ENCODE results near the gene RASSF3.
A peak's percentile ranks its signal among the peaks of the same experiment; 100 is the strongest.
"Not testable (repeated sequence)": the region's sequence is repeated elsewhere in the genome, so short reads cannot be mapped to it uniquely, and the experiment has no call there.

The RASSF3 gene, protein sequence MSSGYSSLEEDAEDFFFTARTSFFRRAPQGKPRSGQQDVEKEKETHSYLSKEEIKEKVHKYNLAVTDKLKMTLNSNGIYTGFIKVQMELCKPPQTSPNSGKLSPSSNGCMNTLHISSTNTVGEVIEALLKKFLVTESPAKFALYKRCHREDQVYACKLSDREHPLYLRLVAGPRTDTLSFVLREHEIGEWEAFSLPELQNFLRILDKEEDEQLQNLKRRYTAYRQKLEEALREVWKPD

DNA sequence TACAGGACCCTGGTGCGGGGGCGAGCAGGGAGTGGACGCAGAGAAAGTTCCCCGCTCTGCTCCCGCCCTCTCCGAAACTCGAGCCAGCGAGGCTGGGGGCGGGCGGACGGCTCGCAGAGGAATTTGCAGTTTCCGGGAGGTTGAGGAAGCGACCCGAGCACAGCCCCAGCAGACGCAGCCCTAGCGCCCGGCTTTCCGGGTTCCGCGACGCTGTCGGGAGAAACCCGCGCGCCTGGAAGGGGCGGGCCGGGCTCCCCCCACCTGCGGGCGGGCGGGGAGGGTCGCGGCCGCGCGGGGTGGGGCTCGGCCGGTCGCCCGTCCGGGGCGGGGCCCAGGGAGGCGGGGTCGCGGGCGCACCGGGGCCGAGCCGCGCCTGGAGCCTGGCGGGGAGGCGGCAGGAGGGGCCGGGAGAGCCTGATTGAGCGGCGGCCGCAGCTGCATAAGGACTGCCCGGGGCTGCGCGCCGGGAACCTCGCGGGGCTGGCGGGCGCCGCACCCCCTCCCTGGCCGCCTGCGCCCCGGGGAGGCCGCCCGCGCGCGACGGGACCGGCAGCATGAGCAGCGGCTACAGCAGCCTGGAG, at the start of gene RASSF3:
RASSF3 (plus strand) TSS at position 417 of the 581 bp plus-strand sequence; CDS start at position 555, 138 bp downstream.
- DNase-seq (ENCODE audit: low read depth) = peak; percentile 73

DNA sequence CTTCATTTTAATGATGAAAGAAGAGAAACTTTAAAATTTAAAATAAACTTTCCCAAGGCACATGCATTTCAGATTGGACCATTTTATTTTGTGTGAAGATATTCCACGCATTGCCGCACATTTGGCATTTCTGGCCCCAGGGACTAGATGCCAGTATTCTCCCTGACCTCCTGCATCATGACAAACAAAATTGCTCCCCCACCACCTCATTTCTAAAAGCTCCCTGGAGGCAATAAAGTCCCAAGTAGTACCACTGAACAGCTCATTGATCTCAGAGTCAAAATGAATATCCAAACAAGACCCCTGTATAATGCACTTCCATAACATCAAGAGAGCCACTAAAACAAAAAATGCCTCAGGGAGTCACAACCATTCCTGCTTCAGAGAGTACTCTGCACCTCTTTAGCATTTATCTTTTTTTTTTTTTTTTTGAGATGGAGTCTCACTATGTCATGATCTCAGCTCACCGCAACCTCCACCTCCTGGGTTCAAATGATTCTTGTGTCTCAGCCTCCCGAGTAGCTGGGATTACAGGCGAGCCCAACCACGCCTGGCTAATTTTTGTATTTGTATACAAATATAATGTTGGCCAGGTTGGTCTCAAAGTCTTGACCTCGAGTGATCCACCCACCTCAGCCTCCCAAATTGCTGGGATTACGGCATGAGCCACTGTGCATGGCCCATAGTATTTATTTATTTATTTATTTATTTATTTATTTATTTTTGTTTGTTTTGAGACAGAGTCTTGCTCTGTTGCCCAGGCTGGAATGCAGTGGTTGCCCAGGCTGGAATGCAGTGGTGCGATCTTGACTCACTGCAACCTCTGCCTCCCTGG, 48.8 kb upstream of the RASSF3 start:
- DNase-seq (ENCODE audit: low read depth) = no peak

DNA sequence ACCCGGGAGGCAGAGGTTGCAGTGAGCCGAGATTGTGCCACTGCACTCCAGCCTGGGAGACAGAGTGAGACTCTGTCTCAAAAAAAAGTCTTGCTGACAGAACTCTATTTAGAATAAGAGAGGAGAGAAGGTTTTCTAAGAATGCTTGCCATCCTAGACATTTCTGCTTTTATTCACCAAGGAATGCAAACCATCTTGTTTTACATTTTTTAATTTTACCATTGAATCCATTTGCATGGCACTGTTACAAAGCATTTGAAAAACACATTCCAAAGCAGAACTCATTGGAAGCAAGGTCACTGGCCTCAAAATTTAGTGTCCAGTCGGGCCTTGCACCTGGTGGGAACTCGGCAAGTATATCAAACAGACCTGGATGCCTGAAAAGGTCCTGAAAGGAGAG, 44.2 kb upstream of the RASSF3 start:
- DNase-seq (ENCODE audit: low read depth) = no peak

DNA sequence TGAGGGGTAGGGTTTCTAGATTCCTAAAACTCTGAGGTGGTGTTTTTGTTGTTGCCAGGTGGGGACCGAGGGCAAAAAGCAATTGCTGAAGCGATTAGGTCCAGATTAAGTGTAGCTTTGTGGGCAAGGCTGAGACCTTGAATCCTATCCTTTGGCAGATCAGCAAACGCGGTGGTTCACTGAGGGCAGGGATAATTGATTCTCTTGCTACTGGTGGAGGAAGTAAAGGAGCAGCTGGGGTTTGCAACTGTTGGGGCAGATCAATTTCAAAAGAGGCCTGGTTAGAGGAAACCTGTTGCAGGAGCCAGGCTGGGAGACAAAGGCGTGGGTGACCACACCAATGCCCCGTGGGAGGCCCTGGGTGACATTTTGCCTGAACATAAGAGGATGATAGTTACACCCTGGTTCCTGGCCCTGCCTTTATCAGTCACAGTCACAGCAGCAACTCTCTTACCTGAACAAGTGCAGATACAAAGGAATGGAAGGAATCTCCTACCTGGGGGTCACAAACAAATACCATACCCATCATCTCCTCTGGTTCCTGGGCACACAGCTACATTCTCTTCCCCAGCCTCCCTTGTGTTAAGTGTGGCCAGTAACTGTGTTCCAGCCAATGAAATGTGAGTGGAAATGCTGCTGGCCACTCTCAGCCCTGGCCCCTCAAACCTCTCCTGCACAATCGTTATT, 43.3 kb upstream of the RASSF3 start:
- no peak for DNase-seq (ENCODE audit: low read depth)

DNA sequence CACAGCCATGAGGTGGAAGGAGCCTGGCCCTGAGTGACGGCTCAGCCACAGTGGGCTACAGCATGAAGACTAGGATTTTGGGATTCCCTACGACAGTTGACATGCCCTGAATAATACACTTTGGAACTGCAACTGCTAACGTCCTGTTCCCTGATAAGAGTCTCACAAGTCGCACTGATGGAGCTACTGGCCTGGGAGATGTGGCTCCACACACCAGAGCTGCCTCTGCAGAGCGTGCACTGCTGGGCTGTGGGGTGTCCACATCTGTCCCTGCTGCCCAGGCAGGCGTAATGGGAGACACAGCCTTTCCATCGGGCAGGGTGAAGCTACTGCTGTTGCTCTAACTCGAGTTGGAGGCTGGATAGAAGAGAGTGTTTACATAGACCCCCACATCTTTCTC, 42.7 kb upstream of the RASSF3 start:
- DNase-seq (ENCODE audit: low read depth) = no peak

DNA sequence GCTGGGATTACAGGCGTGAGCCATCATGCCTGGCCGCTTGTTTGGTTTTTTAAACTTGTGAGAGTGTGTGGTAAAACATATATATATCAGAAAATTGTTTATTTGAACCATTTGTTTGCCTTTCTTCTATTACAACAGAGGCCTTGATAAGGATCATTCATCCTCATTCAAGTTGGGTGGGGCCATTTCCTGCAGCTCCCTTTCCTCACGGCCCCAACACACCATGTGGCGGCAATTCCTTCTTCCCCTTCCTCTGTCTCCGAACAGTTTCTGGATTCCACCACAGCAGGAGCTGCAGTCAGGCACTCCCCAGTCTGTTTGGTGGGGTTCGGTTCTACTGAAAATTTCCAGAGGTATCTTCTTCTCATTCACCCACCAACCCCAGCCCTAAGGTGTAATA, 42.0 kb upstream of the RASSF3 start:
- no peak for DNase-seq (ENCODE audit: low read depth)

DNA sequence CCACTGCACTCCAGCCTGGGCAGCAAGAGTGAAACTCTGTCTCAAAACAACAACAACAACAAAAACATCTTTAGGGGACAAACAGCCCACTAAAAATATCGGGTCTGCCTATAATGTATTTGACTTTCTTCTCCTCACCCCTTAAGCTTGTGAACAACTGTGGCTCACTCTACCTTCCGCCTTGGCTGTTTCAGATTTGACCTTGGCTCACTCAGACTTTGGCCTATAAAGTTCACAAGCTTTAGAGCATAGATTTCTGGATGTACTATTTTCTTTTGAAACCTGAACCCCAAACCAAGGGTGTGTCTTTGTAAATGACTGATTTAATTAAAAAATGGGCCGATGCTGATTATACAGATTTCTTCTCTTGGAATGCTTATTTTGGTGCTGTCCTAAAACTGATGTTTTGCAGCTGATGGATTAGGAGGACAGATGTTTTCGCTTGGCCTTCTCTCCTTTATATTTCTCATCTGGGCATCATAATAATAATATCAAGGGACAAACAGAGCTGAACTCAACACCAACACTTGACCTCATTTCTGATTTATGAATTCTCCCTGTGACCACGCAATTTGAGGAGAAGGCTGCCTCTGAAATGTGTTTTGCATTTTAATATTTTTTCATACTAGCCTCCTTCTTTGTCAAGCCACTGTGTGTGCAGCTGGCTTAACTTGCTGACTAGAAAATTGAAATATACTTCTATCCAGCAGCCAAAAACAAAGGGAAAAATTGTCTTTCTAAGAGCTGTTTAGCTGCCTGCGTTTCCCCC, 40.2 kb upstream of the RASSF3 start:
- DNase-seq (ENCODE audit: low read depth) = no peak

DNA sequence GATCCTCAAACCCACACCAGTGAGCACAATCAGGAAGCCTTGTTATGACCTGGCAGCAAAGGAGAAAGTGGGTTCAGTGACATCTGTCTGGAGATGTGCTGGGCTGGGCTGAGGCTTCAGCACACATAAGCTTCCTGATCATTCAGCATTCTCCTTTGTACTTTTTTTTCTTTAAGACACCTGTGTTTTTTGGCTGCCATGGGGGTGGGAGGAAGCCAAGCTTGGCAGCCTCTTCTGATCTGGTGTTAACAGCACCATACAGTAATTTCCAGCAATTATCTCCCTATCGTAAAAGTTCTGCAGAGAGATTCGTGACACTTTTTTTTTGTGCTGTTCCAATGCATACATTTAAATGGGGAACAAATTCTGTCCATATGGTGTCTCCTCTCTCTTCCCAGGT, 38.9 kb upstream of the RASSF3 start:
- no peak for DNase-seq (ENCODE audit: low read depth)

DNA sequence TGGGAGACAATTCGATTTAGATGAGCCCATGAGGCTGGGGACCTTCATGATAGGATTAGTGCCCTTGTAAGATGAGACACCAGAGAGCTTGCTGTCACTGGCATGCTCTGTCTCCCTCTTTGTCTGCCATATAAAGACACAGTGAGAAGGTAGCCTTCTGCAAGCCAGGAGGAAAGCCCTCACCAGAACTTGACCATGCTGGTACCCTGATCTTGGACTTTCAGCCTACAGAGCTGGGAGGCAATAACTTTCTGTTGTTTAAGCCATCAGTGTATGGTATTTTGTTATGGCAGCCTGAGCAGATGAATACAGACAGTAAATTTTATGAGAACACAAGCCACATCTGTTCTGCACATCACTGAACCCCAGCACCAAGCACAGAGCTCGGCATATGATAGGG, 38.1 kb upstream of the RASSF3 start:
- DNase-seq (ENCODE audit: low read depth) = no peak

DNA sequence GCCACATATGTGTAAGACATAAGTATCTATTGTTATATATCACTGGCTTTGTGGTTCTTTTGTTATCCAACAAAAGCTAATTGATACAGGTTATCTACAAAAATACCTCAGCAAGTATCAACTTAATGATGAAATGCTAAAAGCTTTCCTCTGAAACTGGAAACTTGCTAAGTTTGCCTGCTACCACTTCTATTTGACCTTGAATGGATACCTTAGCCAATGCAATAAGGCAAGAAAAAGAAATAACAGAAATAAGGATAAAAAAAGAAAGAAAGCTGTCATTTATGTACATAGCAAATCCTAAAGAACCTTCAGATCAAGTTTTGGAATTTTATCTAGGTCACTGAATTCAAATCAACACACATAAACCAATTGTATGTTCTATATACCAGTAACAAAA, 35.5 kb upstream of the RASSF3 start:
- DNase-seq (ENCODE audit: low read depth) = no peak

DNA sequence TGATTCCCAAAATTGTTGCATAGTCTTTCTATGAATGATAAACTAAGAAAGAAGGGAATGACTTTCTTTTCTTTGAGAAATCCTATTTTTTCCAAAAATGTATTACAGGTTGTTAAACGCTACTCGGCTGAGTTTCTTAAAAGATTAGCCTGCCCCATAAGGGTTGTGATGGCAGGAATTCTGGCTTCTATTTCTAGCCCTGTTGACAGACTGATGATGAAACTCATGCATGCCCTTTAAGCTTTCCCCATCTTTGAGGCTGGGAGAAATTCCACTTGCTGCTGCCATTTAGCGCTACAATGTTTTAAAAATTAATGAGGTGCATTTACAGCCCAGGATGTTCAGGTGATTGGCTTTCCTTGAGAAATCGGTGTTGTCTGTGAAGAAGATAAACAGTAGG, 33.2 kb upstream of the RASSF3 start:
- no peak for DNase-seq (ENCODE audit: low read depth)

DNA sequence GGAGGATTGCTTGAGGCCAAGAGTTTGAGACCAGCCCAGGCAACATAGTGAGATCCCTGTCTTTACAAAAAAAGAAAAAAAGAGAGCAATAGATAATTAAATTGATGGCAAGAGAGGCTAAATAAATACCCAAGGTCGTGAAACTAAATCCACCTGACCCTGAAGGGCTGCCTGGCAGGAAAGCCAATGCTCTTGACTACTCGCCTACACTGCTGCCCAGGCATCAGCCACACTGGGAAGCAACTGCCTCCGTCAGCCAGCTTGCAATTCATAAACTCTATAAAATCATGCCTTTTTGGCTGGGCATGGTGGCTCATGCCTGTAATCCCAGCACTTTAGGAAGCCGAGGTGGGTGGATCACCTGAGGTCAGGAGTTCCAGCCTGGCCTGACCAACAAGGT, 31.7 kb upstream of the RASSF3 start:
- DNase-seq (ENCODE audit: low read depth) = no peak

DNA sequence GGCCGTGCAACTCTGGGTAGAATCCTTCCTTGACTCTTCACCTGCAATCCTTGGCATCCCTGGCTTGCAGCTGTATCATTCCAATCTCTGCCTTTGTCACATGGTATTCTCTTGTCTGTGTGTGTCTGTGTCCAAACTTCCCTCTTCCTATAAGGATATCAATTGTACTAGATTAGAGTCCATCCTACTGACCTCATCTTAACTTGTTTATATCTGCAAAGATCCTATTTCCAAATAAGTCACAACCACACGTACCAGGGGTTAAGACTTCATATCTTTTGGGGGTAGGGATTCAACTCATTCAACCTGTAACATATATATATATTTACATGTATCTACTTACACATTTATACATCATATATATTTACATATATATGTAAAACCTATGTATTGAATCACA, 29.6 kb upstream of the RASSF3 start:
- no peak for DNase-seq (ENCODE audit: low read depth)

DNA sequence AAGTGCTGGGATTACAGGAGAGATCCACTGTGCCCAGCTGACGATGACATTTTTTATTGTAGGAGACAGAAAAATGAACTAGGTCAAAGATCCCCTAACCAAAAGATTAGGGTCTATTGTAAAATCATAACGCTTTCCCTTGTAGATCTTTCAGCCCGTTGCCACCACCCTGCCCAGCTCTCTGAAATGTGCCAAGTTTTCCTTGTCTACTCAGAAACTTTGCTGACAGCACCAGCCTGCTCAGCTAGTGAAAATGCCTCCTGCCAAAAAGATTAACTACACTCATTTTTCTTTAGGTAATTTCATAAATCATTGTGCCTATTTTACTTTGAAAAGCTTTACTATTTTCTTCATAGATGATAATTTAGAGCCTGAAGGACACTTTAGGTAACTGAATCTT, 28.2 kb upstream of the RASSF3 start:
- no peak for DNase-seq (ENCODE audit: low read depth)

DNA sequence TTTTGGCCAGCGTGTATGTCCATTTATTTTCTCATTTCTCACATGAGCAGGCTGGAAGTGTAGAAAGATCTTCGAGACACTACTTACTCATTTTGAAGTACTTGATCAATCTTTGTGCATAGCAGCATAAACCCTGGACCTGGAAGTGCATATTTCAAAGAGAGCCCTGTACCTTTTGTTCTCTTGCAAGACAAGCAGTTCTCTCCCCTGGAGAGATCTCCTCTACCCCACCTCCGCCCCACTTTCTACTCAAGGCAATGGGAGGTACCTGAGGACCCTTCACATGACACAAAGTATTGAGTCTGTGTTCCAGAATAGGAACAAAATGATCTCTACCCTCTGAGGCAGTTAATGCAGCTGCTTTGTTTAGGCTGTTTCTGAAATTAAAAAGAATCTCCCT, 27.4 kb upstream of the RASSF3 start:
- DNase-seq (ENCODE audit: low read depth) = no peak

DNA sequence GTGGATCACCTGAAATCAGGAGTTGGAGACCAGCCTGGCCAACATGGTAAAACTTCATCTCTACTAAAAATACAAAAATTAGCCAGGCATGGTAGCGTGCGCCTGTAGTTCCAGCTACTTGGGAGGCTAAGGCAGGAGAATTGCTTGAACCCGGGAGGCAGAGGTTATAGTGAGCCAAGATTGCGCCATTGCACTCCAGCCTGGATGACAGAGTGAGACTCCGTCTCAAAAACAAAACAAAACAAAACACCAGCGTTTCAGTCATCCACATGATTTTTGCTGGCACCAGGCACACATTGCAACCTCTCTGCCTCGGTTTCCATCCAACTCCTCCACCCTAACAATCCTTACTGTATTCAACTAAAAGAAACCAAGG, 26.9 kb upstream of the RASSF3 start:
- not testable (repeated sequence) for DNase-seq (ENCODE audit: low read depth)

DNA sequence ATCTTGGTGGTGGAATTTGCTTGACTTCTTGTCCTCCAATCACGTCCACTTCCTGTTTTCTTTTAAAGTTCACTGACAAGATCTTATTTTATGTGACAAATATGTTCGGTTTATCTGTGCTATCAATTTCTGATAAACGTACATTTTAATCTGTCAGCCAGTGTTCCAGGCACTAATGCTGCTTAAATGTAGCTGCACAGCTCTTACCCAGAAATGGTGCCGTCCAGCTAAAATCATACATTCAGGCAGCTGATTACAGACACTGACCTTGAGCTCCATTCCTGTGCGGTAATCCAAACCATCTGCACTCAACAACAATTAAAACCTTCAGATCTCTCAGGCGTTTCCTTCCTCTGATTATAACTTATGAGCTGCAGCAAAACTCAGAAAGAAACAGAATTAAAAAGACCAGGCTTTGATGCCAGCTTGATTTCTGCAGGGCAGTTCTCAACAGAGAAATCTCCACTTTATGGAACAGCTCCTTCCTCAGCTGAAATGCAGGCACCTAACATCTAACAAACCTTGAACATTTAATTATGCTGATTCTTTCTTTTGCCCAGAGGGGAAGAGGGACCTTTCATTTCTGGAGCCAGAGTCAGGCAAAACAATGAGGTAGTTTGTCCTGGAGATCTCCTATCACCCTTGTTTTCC, 26.4 kb upstream of the RASSF3 start:
- DNase-seq (ENCODE audit: low read depth) = no peak

DNA sequence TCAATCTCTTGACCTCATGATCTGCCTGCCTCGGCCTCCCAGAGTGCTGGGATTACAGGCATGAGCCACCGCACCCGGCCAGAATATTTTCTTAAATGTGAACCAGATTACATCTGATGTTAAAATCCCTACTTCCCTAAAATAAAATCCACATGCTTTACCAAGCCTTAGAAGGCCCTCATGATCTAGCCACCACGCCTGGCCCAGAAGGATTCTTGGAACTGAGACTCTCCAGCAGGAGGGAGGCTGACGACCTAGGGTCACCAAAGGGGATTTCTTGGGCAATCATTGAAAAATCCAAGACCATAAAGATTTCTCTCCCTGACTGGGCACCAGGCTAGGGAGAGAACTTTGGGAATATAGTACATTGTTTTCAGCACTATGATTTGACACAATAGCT, 25.2 kb upstream of the RASSF3 start:
- DNase-seq (ENCODE audit: low read depth) = no peak

DNA sequence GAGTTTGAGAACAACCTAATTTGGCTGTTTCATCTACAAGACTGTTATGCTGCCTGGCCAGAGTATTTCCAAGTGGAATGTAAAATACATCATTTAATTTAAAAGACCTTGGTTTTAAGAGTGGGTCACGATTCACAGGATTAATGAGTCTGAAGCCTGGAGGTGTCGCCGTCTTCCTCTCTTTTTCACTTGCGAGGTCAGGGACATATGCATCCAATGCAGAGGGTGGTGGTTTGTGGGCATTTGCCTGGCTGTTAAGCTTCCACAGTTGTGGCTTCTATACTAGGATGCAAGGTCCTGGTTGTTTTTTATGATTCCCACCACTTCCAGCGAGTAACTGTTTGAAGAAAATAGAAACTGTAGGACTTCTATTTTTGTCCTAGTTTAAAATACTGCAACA, 22.8 kb upstream of the RASSF3 start:
- DNase-seq (ENCODE audit: low read depth) = no peak

DNA sequence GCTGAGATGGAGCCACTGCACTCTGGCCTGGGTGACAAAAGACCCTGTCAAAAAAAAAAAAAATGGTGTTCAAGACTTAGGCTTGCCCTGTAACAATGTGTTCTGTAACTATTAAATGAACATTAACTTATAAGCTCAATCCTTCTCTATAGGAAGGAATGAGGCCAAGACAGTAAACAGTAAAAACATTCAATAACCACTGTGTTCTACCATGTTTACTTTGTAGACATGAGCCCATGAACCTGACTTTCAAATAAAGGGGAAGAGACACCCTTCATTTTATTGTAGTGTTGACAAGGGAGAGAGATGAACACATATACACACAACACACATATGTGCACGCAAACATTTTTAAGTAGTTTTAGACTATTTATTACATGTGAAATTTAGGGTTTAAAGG, 20.1 kb upstream of the RASSF3 start:
- DNase-seq (ENCODE audit: low read depth) = no peak

Data from activated T-helper 1 cell treated with Interleukin-2 at 50 U/mL for 16 hours (primary cell).